ENCODE data around the gene AFM. TPM values are rescaled to one million over a fixed set of nuclear protein-coding genes. Genes with fewer than 3 reads are reported as not detected.

Gene AFM
- total and polyA plus RNA-seq, 7 donors: not detected

GRCh38 chr4:73485596-73485995 is 4.1 kb downstream of the AFM start:
- Histone ChIP-seq H3K4me3 (no peak overlapping the region), H3K36me3 (ENCODE audit: insufficient read depth in 1 of 2, low read depth in 1 of 2) (no peaks in the 10 kb centered on the region), H3K27me3 (ENCODE audit: insufficient read depth in 3 of 3, low read length in 2 of 3) (no peaks in the 10 kb centered on the region), H3K27ac (no peak overlapping the region), H3K9me3 (no peaks in the 10 kb centered on the region), H3K4me1 (no peaks in the 10 kb centered on the region)
- intact Hi-C loops (cut with DNase I): no loop called here
- DNase-seq: no peak
- ATAC-seq: no peak
- TF ChIP-seq, protein P1, sequence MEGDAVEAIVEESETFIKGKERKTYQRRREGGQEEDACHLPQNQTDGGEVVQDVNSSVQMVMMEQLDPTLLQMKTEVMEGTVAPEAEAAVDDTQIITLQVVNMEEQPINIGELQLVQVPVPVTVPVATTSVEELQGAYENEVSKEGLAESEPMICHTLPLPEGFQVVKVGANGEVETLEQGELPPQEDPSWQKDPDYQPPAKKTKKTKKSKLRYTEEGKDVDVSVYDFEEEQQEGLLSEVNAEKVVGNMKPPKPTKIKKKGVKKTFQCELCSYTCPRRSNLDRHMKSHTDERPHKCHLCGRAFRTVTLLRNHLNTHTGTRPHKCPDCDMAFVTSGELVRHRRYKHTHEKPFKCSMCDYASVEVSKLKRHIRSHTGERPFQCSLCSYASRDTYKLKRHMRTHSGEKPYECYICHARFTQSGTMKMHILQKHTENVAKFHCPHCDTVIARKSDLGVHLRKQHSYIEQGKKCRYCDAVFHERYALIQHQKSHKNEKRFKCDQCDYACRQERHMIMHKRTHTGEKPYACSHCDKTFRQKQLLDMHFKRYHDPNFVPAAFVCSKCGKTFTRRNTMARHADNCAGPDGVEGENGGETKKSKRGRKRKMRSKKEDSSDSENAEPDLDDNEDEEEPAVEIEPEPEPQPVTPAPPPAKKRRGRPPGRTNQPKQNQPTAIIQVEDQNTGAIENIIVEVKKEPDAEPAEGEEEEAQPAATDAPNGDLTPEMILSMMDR (IDR thresholded peaks at IDR 0.05): no peak

- no peak for DNase-seq
- intact Hi-C loops (cut with DNase I): no loop called here
- no peak for ATAC-seq
- TF ChIP-seq, protein P1 (IDR thresholded peaks at IDR 0.05): no peak
- no peak overlapping the region for H3K27ac ChIP-seq
- H3K9me3 ChIP-seq: no peaks in the 10 kb centered on the region
- H3K4me3 ChIP-seq: no peak overlapping the region
- no peaks in the 10 kb centered on the region for H3K36me3 ChIP-seq (ENCODE audit: insufficient read depth in 1 of 2, low read depth in 1 of 2)
- WGBS, 3 donors: 68 to 77% (median 71%) methylated on average over 1 of the region's 1 CpG
- H3K4me1 ChIP-seq: no peaks in the 10 kb centered on the region
- H3K27me3 ChIP-seq (ENCODE audit: insufficient read depth in 3 of 3, low read length in 2 of 3): no peaks in the 10 kb centered on the region
Observed at GRCh38 chr4:73486497-73486896, 5.0 kb downstream of the AFM start.

DNA sequence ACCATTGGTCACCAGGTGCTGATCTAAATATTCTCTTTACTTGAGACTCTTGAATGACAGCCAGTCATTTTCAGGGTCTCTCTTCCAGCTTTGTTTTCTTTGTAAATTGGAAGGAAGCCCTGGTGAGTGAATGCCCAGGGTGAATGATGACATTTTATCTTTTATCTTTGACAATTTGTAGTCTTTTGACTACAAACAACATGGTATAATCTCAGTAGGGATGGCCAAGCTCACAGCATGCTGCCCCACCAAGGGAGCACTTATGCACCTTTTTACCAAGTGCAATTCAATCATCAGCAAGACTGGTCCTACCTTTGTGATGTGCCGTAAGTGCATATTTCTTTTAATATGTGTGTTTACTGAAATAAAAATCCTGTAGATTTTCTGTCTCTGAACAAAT is 5.7 kb downstream of the AFM start:
- DNase-seq (no peak), ATAC-seq (no peak)
- Histone ChIP-seq H3K4me3 (no peak overlapping the region), H3K27me3 (ENCODE audit: insufficient read depth in 3 of 3, low read length in 2 of 3) (no peaks in the 10 kb centered on the region), H3K27ac (no peak overlapping the region), H3K9me3 (no peaks in the 10 kb centered on the region), H3K36me3 (ENCODE audit: insufficient read depth in 1 of 2, low read depth in 1 of 2) (no peaks in the 10 kb centered on the region), H3K4me1 (no peaks in the 10 kb centered on the region)
- intact Hi-C loops (cut with DNase I): no loop called here
- 89 to 100% (median 95%) methylated on average over 1 of the region's 1 CpG for WGBS, 3 donors
- TF ChIP-seq, protein P1 (IDR thresholded peaks at IDR 0.05): no peak

GRCh38 chr4:73499996-73500765 is 18.6 kb downstream of the AFM start:
- H3K27ac ChIP-seq: no peak overlapping the region
- H3K9me3 ChIP-seq: no peaks in the 10 kb centered on the region
- TF ChIP-seq, protein P1 (IDR thresholded peaks at IDR 0.05): no peak
- H3K4me1 ChIP-seq: no peaks in the 10 kb centered on the region
- H3K36me3 ChIP-seq (ENCODE audit: insufficient read depth in 1 of 2, low read depth in 1 of 2): no peaks in the 10 kb centered on the region
- WGBS, 3 donors: 69 to 70% (median 70%) methylated on average over 4 of the region's 4 CpGs
- H3K27me3 ChIP-seq (ENCODE audit: insufficient read depth in 3 of 3, low read length in 2 of 3): no peaks in the 10 kb centered on the region
- intact Hi-C loops (cut with DNase I): no loop called here
- H3K4me3 ChIP-seq: no peak overlapping the region
- ATAC-seq (no peak), DNase-seq (no peak)

Measured in psoas muscle (tissue), 8 donors.